ENCODE data around the gene MROH2A.
A peak's percentile ranks its signal among the peaks of the same experiment; 100 is the strongest.

MROH2A gene

DNA sequence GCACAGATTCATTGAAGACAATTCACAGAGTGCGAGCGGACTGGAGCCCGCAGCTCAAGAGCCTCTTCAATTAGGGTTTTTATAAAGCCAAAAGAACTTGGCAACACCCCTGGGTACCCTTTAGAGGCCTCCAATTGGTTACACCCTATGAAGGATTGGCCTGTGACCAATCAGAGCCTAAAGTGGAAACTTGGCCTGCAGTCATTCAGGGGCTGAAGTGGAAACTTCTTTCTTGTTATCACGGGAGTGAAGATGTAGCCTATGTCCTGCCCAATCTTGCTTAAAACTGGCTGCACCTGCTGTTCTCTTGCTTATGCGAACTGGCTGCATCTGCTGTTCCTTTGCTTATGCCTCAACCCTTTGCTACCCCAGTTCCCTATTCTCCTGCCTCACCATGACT lies 78.1 kb downstream of the MROH2A start:
- no peak for ATAC-seq (ENCODE audit: low read depth)
- H3K27ac ChIP-seq (ENCODE audit: poor library complexity, severe bottlenecking) = no peak overlapping the region

DNA sequence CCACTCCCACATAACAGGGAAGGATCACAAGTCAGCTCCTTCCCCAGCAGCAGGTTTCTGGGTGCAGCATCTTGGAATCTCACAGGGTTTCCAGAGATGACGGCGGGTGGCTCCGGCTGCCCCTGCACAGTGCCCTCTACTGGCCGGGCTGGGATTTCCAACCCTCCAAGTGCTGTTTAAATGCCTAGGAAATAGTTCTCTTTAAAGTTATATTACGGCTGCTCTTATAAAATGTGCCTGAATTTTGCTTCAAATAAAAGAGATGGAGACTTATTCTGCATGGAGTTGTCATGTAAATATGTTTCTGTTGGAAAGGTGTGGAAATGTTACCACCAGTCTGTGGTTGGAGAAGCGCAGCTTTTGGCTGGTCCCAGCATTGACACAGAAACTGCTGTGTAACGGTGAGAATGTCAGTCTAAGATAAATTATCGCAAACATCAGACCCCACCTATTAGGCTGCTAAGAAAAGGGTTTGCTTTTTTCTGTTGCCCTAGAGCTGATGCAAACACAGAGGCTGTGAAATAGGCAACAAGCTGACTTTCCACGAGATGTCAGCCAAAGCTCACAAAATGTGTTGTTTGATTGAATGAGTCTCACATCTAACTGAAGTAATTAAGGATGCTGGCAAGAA lies 79.5 kb downstream of the MROH2A start:
- TF ChIP-seq, protein P1, sequence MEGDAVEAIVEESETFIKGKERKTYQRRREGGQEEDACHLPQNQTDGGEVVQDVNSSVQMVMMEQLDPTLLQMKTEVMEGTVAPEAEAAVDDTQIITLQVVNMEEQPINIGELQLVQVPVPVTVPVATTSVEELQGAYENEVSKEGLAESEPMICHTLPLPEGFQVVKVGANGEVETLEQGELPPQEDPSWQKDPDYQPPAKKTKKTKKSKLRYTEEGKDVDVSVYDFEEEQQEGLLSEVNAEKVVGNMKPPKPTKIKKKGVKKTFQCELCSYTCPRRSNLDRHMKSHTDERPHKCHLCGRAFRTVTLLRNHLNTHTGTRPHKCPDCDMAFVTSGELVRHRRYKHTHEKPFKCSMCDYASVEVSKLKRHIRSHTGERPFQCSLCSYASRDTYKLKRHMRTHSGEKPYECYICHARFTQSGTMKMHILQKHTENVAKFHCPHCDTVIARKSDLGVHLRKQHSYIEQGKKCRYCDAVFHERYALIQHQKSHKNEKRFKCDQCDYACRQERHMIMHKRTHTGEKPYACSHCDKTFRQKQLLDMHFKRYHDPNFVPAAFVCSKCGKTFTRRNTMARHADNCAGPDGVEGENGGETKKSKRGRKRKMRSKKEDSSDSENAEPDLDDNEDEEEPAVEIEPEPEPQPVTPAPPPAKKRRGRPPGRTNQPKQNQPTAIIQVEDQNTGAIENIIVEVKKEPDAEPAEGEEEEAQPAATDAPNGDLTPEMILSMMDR (IDR thresholded peaks at IDR 0.05; ENCODE audit: poor library complexity, severe bottlenecking) = peak; percentile 71

More for the DNA sequence above, 78.1 kb downstream of the MROH2A start:
- no peak overlapping the region for H3K4me3 ChIP-seq (ENCODE audit: severe bottlenecking)
- TF ChIP-seq, protein P1 (IDR thresholded peaks at IDR 0.05; ENCODE audit: poor library complexity, severe bottlenecking) = no peak
- H3K4me1 ChIP-seq (ENCODE audit: insufficient read depth, poor library complexity, severe bottlenecking) = peaks cover 14% of the 10 kb centered on the region
- DNase-seq (ENCODE audit: low spot score) = no peak
- H3K36me3 ChIP-seq (ENCODE audit: low read depth) = peaks cover 25% of the 10 kb centered on the region
- no peaks in the 10 kb centered on the region for H3K9me3 ChIP-seq (ENCODE audit: severe bottlenecking)
- no peaks in the 10 kb centered on the region for H3K27me3 ChIP-seq (ENCODE audit: insufficient read depth, poor library complexity, severe bottlenecking)

DNA sequence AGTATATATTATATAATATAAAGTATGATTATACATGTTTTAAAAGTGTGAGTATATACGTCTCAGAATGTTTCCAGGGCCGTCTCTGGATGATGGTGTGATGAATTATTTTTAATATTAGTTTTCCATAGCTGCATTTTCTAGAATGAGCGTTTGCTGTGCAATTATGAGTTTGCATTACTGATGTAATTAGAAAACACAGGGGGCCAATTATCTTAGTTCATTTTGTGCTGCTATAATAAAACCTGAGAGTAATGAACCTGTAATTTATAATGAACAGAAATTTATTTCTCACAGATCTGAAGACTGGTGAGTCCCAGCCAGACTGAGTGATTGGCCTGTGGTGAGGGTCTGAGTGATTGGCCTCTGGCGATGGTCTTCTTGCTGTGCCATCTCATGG lies 80.2 kb downstream of the MROH2A start:
- peaks cover 4% of the 10 kb centered on the region for H3K36me3 ChIP-seq (ENCODE audit: low read depth)
- no peaks in the 10 kb centered on the region for H3K4me1 ChIP-seq (ENCODE audit: insufficient read depth, poor library complexity, severe bottlenecking)
- H3K4me3 ChIP-seq (ENCODE audit: severe bottlenecking) = no peak overlapping the region
- ATAC-seq (ENCODE audit: low read depth) = no peak
- no peak overlapping the region for H3K27ac ChIP-seq (ENCODE audit: poor library complexity, severe bottlenecking)
- TF ChIP-seq, protein P1 (IDR thresholded peaks at IDR 0.05; ENCODE audit: poor library complexity, severe bottlenecking) = no peak
- no peaks in the 10 kb centered on the region for H3K27me3 ChIP-seq (ENCODE audit: insufficient read depth, poor library complexity, severe bottlenecking)
- no peak for DNase-seq (ENCODE audit: low spot score)
- H3K9me3 ChIP-seq (ENCODE audit: severe bottlenecking) = no peaks in the 10 kb centered on the region

More for the DNA sequence above, 79.5 kb downstream of the MROH2A start:
- Histone ChIP-seq H3K27ac (ENCODE audit: poor library complexity, severe bottlenecking) (no peak overlapping the region), H3K36me3 (ENCODE audit: low read depth) (peaks cover 11% of the 10 kb centered on the region), H3K4me1 (ENCODE audit: insufficient read depth, poor library complexity, severe bottlenecking) (peaks cover 5% of the 10 kb centered on the region), H3K9me3 (ENCODE audit: severe bottlenecking) (no peaks in the 10 kb centered on the region), H3K4me3 (ENCODE audit: severe bottlenecking) (no peak overlapping the region), H3K27me3 (ENCODE audit: insufficient read depth, poor library complexity, severe bottlenecking) (no peaks in the 10 kb centered on the region)
- ATAC-seq (ENCODE audit: low read depth) (no peak), DNase-seq (ENCODE audit: low spot score) (no peak)

DNA sequence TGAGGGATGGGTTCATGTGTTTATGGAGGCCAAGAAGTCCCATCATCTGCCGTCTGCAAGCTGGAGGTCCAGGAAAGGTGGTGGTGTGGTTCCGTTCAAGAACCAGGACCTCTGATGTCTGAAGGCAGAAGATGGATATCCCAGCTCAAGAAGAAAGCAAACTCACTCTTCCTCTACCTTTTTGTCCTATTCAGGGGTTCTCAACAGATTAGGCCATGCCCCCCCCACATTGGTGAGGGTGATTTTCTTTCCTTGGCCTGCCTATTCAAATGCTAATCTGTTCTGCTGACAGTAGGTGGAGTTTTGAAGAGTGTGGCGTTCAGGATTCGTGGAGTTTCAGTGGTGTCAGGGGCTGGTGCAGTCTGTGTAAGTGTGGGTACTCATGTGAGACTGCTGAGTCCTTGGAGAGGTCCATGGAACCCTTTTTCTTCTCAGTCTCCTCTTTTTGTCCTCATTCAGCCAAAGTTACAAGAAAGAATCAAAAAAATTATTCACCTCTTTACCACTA lies 84.2 kb downstream of the MROH2A start:
- H3K36me3 ChIP-seq (ENCODE audit: low read depth) = peaks cover 31% of the 10 kb centered on the region
- no peak for ATAC-seq (ENCODE audit: low read depth)
- DNase-seq (ENCODE audit: low spot score) = no peak
- H3K27me3 ChIP-seq (ENCODE audit: insufficient read depth, poor library complexity, severe bottlenecking) = no peaks in the 10 kb centered on the region
- H3K9me3 ChIP-seq (ENCODE audit: severe bottlenecking) = no peaks in the 10 kb centered on the region
- H3K4me1 ChIP-seq (ENCODE audit: insufficient read depth, poor library complexity, severe bottlenecking) = no peaks in the 10 kb centered on the region
- H3K27ac ChIP-seq (ENCODE audit: poor library complexity, severe bottlenecking) = no peak overlapping the region
- TF ChIP-seq, protein P1 (IDR thresholded peaks at IDR 0.05; ENCODE audit: poor library complexity, severe bottlenecking) = no peak
- H3K4me3 ChIP-seq (ENCODE audit: severe bottlenecking) = no peak overlapping the region

DNA sequence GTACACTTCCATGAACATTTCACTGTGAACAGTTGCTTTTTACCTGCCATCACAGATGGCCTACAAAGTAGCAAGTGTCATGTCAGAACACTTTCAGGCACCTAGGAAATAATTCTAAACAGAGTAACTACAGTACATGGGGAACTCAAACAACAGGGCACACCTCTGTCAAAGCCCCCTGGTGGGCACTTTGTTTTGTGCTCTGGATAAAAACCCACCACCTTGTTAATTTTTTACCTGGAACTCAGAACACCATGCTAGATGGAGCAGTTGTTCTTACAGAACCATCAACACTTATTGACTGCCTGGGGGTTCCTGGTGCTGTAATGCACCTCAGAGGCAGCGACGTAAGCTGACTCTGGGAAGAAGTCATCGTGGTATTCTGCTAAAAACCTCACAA lies 87.7 kb downstream of the MROH2A start:
- H3K4me3 ChIP-seq (ENCODE audit: severe bottlenecking) = no peak overlapping the region
- peaks cover 3% of the 10 kb centered on the region for H3K9me3 ChIP-seq (ENCODE audit: severe bottlenecking)
- no peaks in the 10 kb centered on the region for H3K27me3 ChIP-seq (ENCODE audit: insufficient read depth, poor library complexity, severe bottlenecking)
- no peak overlapping the region for H3K27ac ChIP-seq (ENCODE audit: poor library complexity, severe bottlenecking)
- H3K4me1 ChIP-seq (ENCODE audit: insufficient read depth, poor library complexity, severe bottlenecking) = peaks cover 3% of the 10 kb centered on the region
- peaks cover 35% of the 10 kb centered on the region for H3K36me3 ChIP-seq (ENCODE audit: low read depth)
- DNase-seq (ENCODE audit: low spot score) (no peak), ATAC-seq (ENCODE audit: low read depth) (no peak)
- TF ChIP-seq, protein P1 (IDR thresholded peaks at IDR 0.05; ENCODE audit: poor library complexity, severe bottlenecking) = peak; percentile 6
